Keratinocyte (primary cell): Measurements from ENCODE around the gene MED25. TPM values are rescaled to one million over a fixed set of nuclear protein-coding genes. Genes with fewer than 3 reads are reported as not detected.
A peak's percentile ranks its signal among the peaks of the same experiment; 100 is the strongest.

Source experiments
- DNase-seq: peaks from one replicate; pipeline ENCODE4 v3.0.0-alpha.2; 2011; ENCODE audit warnings: low read depth, missing footprints, low spot score
- FAIRE-seq: peaks from 2 replicates; lab custom pipeline; 2011; peaks lifted over from hg19 to GRCh38; lab: Jason Lieb, UNC
- H2AFZ ChIP-seq: 2 replicates; pipeline ENCODE4 v1.6.0; 2012; ENCODE audit warnings: low read length, control low read depth, inconsistent platforms; ENCODE audit not compliant: control insufficient read depth
- H3K27ac ChIP-seq: 2 replicates; pipeline ENCODE4 v1.5.1; 2011; ENCODE audit warnings: low read length; ENCODE audit not compliant: control insufficient read depth, insufficient read depth
- H3K27me3 ChIP-seq: 3 replicates; pipeline ENCODE4 v1.6.0; 2011; ENCODE audit warnings: low read length; ENCODE audit not compliant: control insufficient read depth, insufficient read depth; ENCODE audit errors: extremely low read depth
- H3K36me3 ChIP-seq, 2 experiments: 2 replicates in 1 of 2; 3 replicates in 1 of 2; pipeline ENCODE4 v1.5.1; 2011; ENCODE audit warnings: low read length in 2 of 2, mild to moderate bottlenecking in 1 of 2; ENCODE audit not compliant: control insufficient read depth in 2 of 2, insufficient read depth in 2 of 2; ENCODE audit errors: extremely low read depth in 1 of 2
- H3K4me1 ChIP-seq: 3 replicates; pipeline ENCODE4 v1.5.1; 2011; ENCODE audit warnings: low read length; ENCODE audit not compliant: control insufficient read depth, insufficient read depth; ENCODE audit errors: extremely low read depth
- H3K4me2 ChIP-seq: 3 replicates; pipeline ENCODE4 v1.6.0; 2011; ENCODE audit warnings: low read depth, low read length; ENCODE audit not compliant: control insufficient read depth, insufficient read depth; ENCODE audit errors: extremely low read depth
- H3K4me3 ChIP-seq, 3 experiments: fragments of 200-600 bp in 1 of 3; sonication (generic) in 1 of 3; 2 replicates in 2 of 3; 3 replicates in 1 of 3; pipeline ENCODE4 v1.5.1; 2011 to 2016; ENCODE audit warnings: low read length in 3 of 3, mild to moderate bottlenecking in 3 of 3, control low read depth in 2 of 3, inconsistent platforms in 1 of 3, low read depth in 1 of 3, mixed read lengths in 1 of 3, mixed run types in 1 of 3, moderate library complexity in 1 of 3; ENCODE audit not compliant: control insufficient read depth in 2 of 3, insufficient read depth in 2 of 3; ENCODE audit errors: extremely low read depth in 1 of 3
- H3K79me2 ChIP-seq: 2 replicates; pipeline ENCODE4 v1.6.0; 2012; ENCODE audit warnings: low read length; ENCODE audit not compliant: control insufficient read depth, insufficient read depth
- H3K9ac ChIP-seq: 3 replicates; pipeline ENCODE4 v1.6.0; 2011; ENCODE audit warnings: low read length; ENCODE audit not compliant: control insufficient read depth, insufficient read depth; ENCODE audit errors: extremely low read depth
- H3K9me1 ChIP-seq: 3 replicates; pipeline ENCODE4 v1.6.0; 2011; ENCODE audit warnings: low read length; ENCODE audit not compliant: control insufficient read depth, insufficient read depth; ENCODE audit errors: extremely low read depth
- H3K9me3 ChIP-seq: 2 replicates; pipeline ENCODE4 v1.5.1; 2012; ENCODE audit warnings: low read depth, low read length; ENCODE audit not compliant: control insufficient read depth
- H4K20me1 ChIP-seq: 3 replicates; pipeline ENCODE4 v1.6.0; 2011; ENCODE audit warnings: low read length; ENCODE audit not compliant: control insufficient read depth, insufficient read depth; ENCODE audit errors: extremely low read depth
- EZH2 ChIP-seq: IDR thresholded peaks from one replicate; pipeline ENCODE4 v1.6.1; 2012; ENCODE audit warnings: inconsistent platforms, mild to moderate bottlenecking, low read length, moderate library complexity
- dilution Hi-C: fragments of 300-500 bp; cut with MboI; formaldehyde crosslinking; loops from one replicate; pipeline ENCODE4 v1.7.0; 2020; ENCODE audit warnings: low sequenced_read_pairs; ENCODE audit not compliant: extremely low pct_ligation_motif_present
- polyA plus RNA-seq, 5 experiments: library from polyadenylated mRNA; depleted of rRNA in 3 of 5; stranded (reverse) in 3 of 5; stranded (forward) in 1 of 5; unstranded in 1 of 5; fragments of >200 nt; gene quantifications; 1 replicate in 1 of 5; 2 replicates in 3 of 5; 3 replicates in 1 of 5; pipeline versions ENCODE4 v1.2.1 to v1.2.3, GENCODE V29; 2011 to 2012; ENCODE audit warnings: missing spikeins in 2 of 5, low read depth in 1 of 5, low replicate concordance in 1 of 5
- TF ChIP-seq, protein P1 (sequence below), 3 experiments: IDR thresholded peaks in 1 of 3; conservative IDR thresholded peaks in 1 of 3; optimal IDR thresholded peaks in 1 of 3; 2 replicates in 2 of 3; 3 replicates in 1 of 3; pipeline versions ENCODE3 to v1.5.1; 2011; ENCODE audit warnings: low read length in 3 of 3, mild to moderate bottlenecking in 3 of 3, moderate library complexity in 2 of 3, control low read depth in 1 of 3, inconsistent platforms in 1 of 3; ENCODE audit not compliant: insufficient read depth in 2 of 3; ENCODE audit errors: extremely low read depth in 1 of 3

The MED25 gene
- polyA plus RNA-seq, 1 donor (not counting 4 experiments of a cell fraction or from before 2014, with no cell fraction given) = 12.5 TPM

- peak overlapping the region; percentile 80 for H2AFZ ChIP-seq
- no peaks in the 10 kb centered on the region for H4K20me1 ChIP-seq
- no peak overlapping the region for H3K9ac ChIP-seq
- no peaks in the 10 kb centered on the region for H3K79me2 ChIP-seq
- dilution Hi-C loops = no loop called here
- H3K9me3 ChIP-seq = no peaks in the 10 kb centered on the region
- H3K9me1 ChIP-seq = no peaks in the 10 kb centered on the region
- peaks cover 21% of the 10 kb centered on the region for H3K4me1 ChIP-seq
- H3K27ac ChIP-seq = no peak overlapping the region
- peak overlapping the region; percentile 91 for H3K4me2 ChIP-seq
- no peak for FAIRE-seq
- H3K27me3 ChIP-seq = no peaks in the 10 kb centered on the region
- TF ChIP-seq EZH2 = no peak
- TF ChIP-seq, protein P1, sequence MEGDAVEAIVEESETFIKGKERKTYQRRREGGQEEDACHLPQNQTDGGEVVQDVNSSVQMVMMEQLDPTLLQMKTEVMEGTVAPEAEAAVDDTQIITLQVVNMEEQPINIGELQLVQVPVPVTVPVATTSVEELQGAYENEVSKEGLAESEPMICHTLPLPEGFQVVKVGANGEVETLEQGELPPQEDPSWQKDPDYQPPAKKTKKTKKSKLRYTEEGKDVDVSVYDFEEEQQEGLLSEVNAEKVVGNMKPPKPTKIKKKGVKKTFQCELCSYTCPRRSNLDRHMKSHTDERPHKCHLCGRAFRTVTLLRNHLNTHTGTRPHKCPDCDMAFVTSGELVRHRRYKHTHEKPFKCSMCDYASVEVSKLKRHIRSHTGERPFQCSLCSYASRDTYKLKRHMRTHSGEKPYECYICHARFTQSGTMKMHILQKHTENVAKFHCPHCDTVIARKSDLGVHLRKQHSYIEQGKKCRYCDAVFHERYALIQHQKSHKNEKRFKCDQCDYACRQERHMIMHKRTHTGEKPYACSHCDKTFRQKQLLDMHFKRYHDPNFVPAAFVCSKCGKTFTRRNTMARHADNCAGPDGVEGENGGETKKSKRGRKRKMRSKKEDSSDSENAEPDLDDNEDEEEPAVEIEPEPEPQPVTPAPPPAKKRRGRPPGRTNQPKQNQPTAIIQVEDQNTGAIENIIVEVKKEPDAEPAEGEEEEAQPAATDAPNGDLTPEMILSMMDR (optimal IDR thresholded peaks at IDR 0.05 in 1 of 3, IDR thresholded peaks at IDR 0.05 in 1 of 3, conservative IDR thresholded peaks at IDR 0.05 in 1 of 3; ENCODE audit: extremely low read depth in 1 of 3, insufficient read depth in 2 of 3, low read length in 3 of 3) = no peak
- H3K36me3 ChIP-seq = peaks cover 2 to 5% of the 10 kb centered on the region in 2 experiments
- no peak overlapping the region for H3K4me3 ChIP-seq
- DNase-seq = no peak
Observed at GRCh38 chr19:49809941-49810389, 8.1 kb upstream of the MED25 start.

DNA sequence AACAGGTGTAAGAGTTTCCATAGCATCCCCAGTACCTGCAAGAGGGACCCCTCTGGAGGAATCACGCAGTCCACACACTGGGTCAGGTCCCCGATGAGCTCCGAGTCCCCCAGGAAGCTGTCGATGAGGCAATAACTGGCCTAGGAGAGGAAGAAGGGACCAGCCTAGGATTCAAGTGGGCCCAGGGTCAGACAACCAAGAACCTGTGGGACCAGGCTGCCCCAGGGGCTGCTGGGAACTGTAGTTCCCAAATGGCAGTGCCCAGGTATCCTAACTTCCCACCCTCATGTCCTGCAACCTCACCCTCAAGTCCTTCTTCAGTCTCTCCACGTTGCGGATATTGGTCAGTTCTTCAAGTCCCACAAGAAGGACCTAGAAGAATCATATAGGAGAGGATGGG lies 6.8 kb upstream of the MED25 start:
- Histone ChIP-seq H3K27me3 (no peaks in the 10 kb centered on the region), H3K9me3 (no peaks in the 10 kb centered on the region), H3K4me1 (peaks cover 21% of the 10 kb centered on the region), H4K20me1 (no peaks in the 10 kb centered on the region), H3K9ac (no peak overlapping the region), H2AFZ (no peak overlapping the region), H3K4me2 (no peak overlapping the region), H3K9me1 (no peaks in the 10 kb centered on the region), H3K79me2 (no peaks in the 10 kb centered on the region), H3K27ac (no peak overlapping the region), H3K36me3 (no peaks in the 10 kb centered on the region), H3K4me3 (no peak overlapping the region)
- FAIRE-seq = no peak
- DNase-seq = no peak
- TF ChIP-seq, protein P1 (optimal IDR thresholded peaks at IDR 0.05 in 1 of 3, IDR thresholded peaks at IDR 0.05 in 1 of 3, conservative IDR thresholded peaks at IDR 0.05 in 1 of 3; ENCODE audit: extremely low read depth in 1 of 3, insufficient read depth in 2 of 3, low read length in 3 of 3) = no peak
- TF ChIP-seq EZH2 = no peak
- dilution Hi-C loops = no loop called here
